H1 (cell line): ENCODE data around the gene LRIG2. TPM values are rescaled to one million over a fixed set of nuclear protein-coding genes. Genes with fewer than 3 reads are reported as not detected.
"Not testable (repeated sequence)": the region's sequence is repeated elsewhere in the genome, so short reads cannot be mapped to it uniquely, and the experiment has no call there.

Experiments used
- CTCF ChIA-PET: fragments of 300-600 bp; sonication (Branson Sonifier 250); formaldehyde crosslinking; loops from one replicate; lab custom pipeline; 2021; ENCODE audit not compliant: partially characterized antibody; lab: Charles Lee
- POLR2A ChIA-PET: fragments of 300-600 bp; sonication (Branson Sonifier 250); formaldehyde crosslinking; loops from one replicate; lab custom pipeline; 2021; ENCODE audit warnings: inconsistent platforms; ENCODE audit not compliant: partially characterized antibody; lab: Charles Lee
- DNase-seq, 2 experiments: peaks; one replicate each; pipeline versions ENCODE4 v3.0.0 to v3.0.0-alpha.2; 2010 to 2022; ENCODE audit warnings: low spot score in 2 of 2, low read depth in 1 of 2, mixed read lengths in 1 of 2
- FAIRE-seq: peaks from 2 replicates; lab custom pipeline; 2011; peaks lifted over from hg19 to GRCh38; lab: Jason Lieb, UNC
- H2AFZ ChIP-seq: 2 replicates; pipeline ENCODE4 v1.8.1; 2012; ENCODE audit warnings: low read length, inconsistent platforms
- H2AK5ac ChIP-seq: 2 replicates; pipeline ENCODE4 v1.6.1; 2013; ENCODE audit warnings: low read depth, low read length
- H2BK120ac ChIP-seq: replicated peaks from 2 replicates; pipeline ENCODE3; 2013; ENCODE audit warnings: low read depth, low read length, inconsistent platforms
- H2BK12ac ChIP-seq: 2 replicates; pipeline ENCODE4 v1.6.1; 2013; ENCODE audit warnings: low read depth, low read length
- H2BK15ac ChIP-seq: 2 replicates; pipeline ENCODE4 v1.6.1; 2013; ENCODE audit warnings: low read length
- H2BK20ac ChIP-seq: 2 replicates; pipeline ENCODE4 v1.6.1; 2013; ENCODE audit warnings: low read length
- H2BK5ac ChIP-seq: 2 replicates; pipeline ENCODE4 v1.6.1; 2013; ENCODE audit warnings: low read depth, low read length
- H3K14ac ChIP-seq: 2 replicates; pipeline ENCODE4 v1.6.1; 2013; ENCODE audit warnings: inconsistent platforms; ENCODE audit not compliant: insufficient read length
- H3K18ac ChIP-seq: 2 replicates; pipeline ENCODE4 v1.6.1; 2013; ENCODE audit warnings: low read length; ENCODE audit errors: extremely low read depth
- H3K23ac ChIP-seq: 2 replicates; pipeline ENCODE4 v1.6.1; 2013; ENCODE audit warnings: inconsistent platforms; ENCODE audit not compliant: insufficient read length
- H3K23me2 ChIP-seq: 2 replicates; pipeline ENCODE4 v1.6.1; 2013; ENCODE audit warnings: low read depth, low read length
- H3K27ac ChIP-seq: 2 replicates; pipeline ENCODE4 v1.6.1; 2011; ENCODE audit warnings: low read depth, low read length, inconsistent platforms
- H3K27me3 ChIP-seq, 4 experiments: replicated peaks in 1 of 4; 1 replicate in 1 of 4; 2 replicates in 3 of 4; pipeline versions ENCODE4 v1.6.1 to v1.8.1; 2011 to 2013; ENCODE audit warnings: low read length in 3 of 4, mild to moderate bottlenecking in 3 of 4, inconsistent platforms in 2 of 4, mixed read lengths in 2 of 4, moderate library complexity in 1 of 4; ENCODE audit not compliant: control insufficient read depth in 3 of 4, insufficient read depth in 3 of 4; ENCODE audit errors: extremely low read depth in 1 of 4
- H3K36me3 ChIP-seq, 4 experiments: 2 replicates each; pipeline versions ENCODE4 v1.6.1 to v1.8.1; 2011 to 2013; ENCODE audit warnings: mild to moderate bottlenecking in 4 of 4, low read length in 3 of 4, moderate library complexity in 2 of 4, control low read depth in 1 of 4, inconsistent platforms in 1 of 4; ENCODE audit not compliant: insufficient read depth in 4 of 4, control insufficient read depth in 2 of 4
- H3K4ac ChIP-seq: replicated peaks from 2 replicates; pipeline ENCODE3; 2013; ENCODE audit warnings: low read length, low read depth, mixed read lengths, inconsistent platforms; ENCODE audit not compliant: insufficient read length
- H3K4me1 ChIP-seq, 4 experiments: replicated peaks in 1 of 4; 1 replicate in 1 of 4; 2 replicates in 3 of 4; pipeline versions ENCODE4 v1.6.1 to v1.8.1; 2011 to 2013; ENCODE audit warnings: low read length in 3 of 4, inconsistent platforms in 2 of 4, mixed read lengths in 1 of 4; ENCODE audit not compliant: insufficient read depth in 4 of 4, control insufficient read depth in 3 of 4
- H3K4me2 ChIP-seq, 2 experiments: 2 replicates each; pipeline versions ENCODE4 v1.6.1 to v1.8.1; 2011 to 2013; ENCODE audit warnings: low read depth in 2 of 2, low read length in 2 of 2, control low read depth in 1 of 2, inconsistent platforms in 1 of 2, mild to moderate bottlenecking in 1 of 2; ENCODE audit not compliant: insufficient read depth in 1 of 2
- H3K4me3 ChIP-seq, 4 experiments: fragments of 200-600, 300-600 bp in 1 of 4; sonication (generic), shearing (Covaris generic), sonication (Bioruptor Twin) in 1 of 4; 2 replicates each; pipeline versions ENCODE4 v1.5.1 to v1.8.1; 2011 to 2016; ENCODE audit warnings: low read length in 4 of 4, low read depth in 3 of 4, control low read depth in 2 of 4, inconsistent platforms in 2 of 4, mild to moderate bottlenecking in 2 of 4, mixed read lengths in 1 of 4, moderate library complexity in 1 of 4; ENCODE audit not compliant: insufficient read depth in 2 of 4; ENCODE audit errors: extremely low read depth in 1 of 4
- H3K56ac ChIP-seq: replicated peaks from 2 replicates; pipeline ENCODE3; 2013; ENCODE audit warnings: low read depth, mild to moderate bottlenecking, mixed read lengths, low read length, inconsistent platforms; ENCODE audit not compliant: insufficient read length
- H3K79me1 ChIP-seq: 2 replicates; pipeline ENCODE4 v1.6.1; 2013; ENCODE audit warnings: low read depth, low read length, control low read depth
- H3K79me2 ChIP-seq, 2 experiments: 2 replicates each; pipeline versions ENCODE4 v1.6.1 to v1.8.1; 2012 to 2013; ENCODE audit warnings: low read length in 2 of 2, mild to moderate bottlenecking in 2 of 2, inconsistent platforms in 1 of 2; ENCODE audit not compliant: insufficient read depth in 2 of 2, control insufficient read depth in 1 of 2
- H3K9ac ChIP-seq, 4 experiments: replicated peaks in 1 of 4; 1 replicate in 1 of 4; 2 replicates in 3 of 4; pipeline versions ENCODE4 v1.6.1 to v1.8.1; 2011 to 2013; ENCODE audit warnings: low read depth in 3 of 4, low read length in 3 of 4, control low read depth in 2 of 4, mild to moderate bottlenecking in 2 of 4, moderate library complexity in 2 of 4, inconsistent platforms in 1 of 4; ENCODE audit errors: extremely low read depth in 1 of 4
- H3K9me3 ChIP-seq, 2 experiments: 2 replicates each; pipeline versions ENCODE4 v1.6.1 to v1.8.1; 2012 to 2013; ENCODE audit warnings: mild to moderate bottlenecking in 2 of 2, moderate library complexity in 2 of 2, control low read depth in 1 of 2, inconsistent platforms in 1 of 2, low read depth in 1 of 2, low read length in 1 of 2, mixed read lengths in 1 of 2; ENCODE audit not compliant: insufficient read depth in 2 of 2
- H4K20me1 ChIP-seq, 2 experiments: replicated peaks in 1 of 2; 2 replicates each; pipeline versions ENCODE3 to v1.8.1; 2011 to 2013; ENCODE audit warnings: inconsistent platforms in 2 of 2, low read length in 2 of 2, mild to moderate bottlenecking in 1 of 2; ENCODE audit not compliant: insufficient read depth in 2 of 2, control insufficient read depth in 1 of 2
- H4K5ac ChIP-seq: 2 replicates; pipeline ENCODE4 v1.6.1; 2013; ENCODE audit warnings: low read length, low read depth, mixed read lengths, inconsistent platforms; ENCODE audit not compliant: insufficient read length
- H4K8ac ChIP-seq: 2 replicates; pipeline ENCODE4 v1.8.0; 2013; ENCODE audit warnings: mild to moderate bottlenecking, moderate library complexity, low read length, inconsistent platforms; ENCODE audit not compliant: insufficient read depth; ENCODE audit errors: extremely low read depth
- H4K91ac ChIP-seq: replicated peaks from 2 replicates; pipeline ENCODE3; 2013; ENCODE audit warnings: low read length, mixed read lengths, inconsistent platforms; ENCODE audit not compliant: insufficient read length
- FOSL1 ChIP-seq: IDR thresholded peaks from 2 replicates; pipeline ENCODE4 v1.6.1; 2011; ENCODE audit warnings: mild to moderate bottlenecking, low read depth, low read length, moderate library complexity; ENCODE audit not compliant: insufficient read depth
- JUND ChIP-seq: IDR thresholded peaks from 2 replicates; pipeline ENCODE4 v1.6.1; 2011; ENCODE audit warnings: mild to moderate bottlenecking, improper control_type of control experiment, low read length
- WGBS, 2 experiments: shearing (Covaris generic) in 1 of 2; methylation state at CpG; one replicate each; pipeline versions ENCODE4 v1.1.6 to v1.1.7; 2013 to 2015; ENCODE audit warnings: low lambda C conversion rate in 2 of 2, mixed read lengths in 2 of 2, inconsistent platforms in 1 of 2, low coverage in 1 of 2, missing lambda C conversion rate in 1 of 2; ENCODE audit not compliant: insufficient replicate concordance in 2 of 2, insufficient coverage in 1 of 2, insufficient read length in 1 of 2; ENCODE audit errors: extremely low coverage in 1 of 2, missing lambda C conversion rate in 1 of 2; 5-methylcytosine and 5-hydroxymethylcytosine counted together
- polyA plus RNA-seq, 7 experiments: library from polyadenylated mRNA; depleted of rRNA in 3 of 7; stranded (reverse) in 5 of 7; unstranded in 2 of 7; fragments of >200 nt in 5 of 7; fragments of 200-250 nt in 2 of 7; gene quantifications; 1 replicate in 5 of 7; 2 replicates in 1 of 7; 4 replicates in 1 of 7; pipeline versions ENCODE4 v1.2.1 to v1.2.3, GENCODE V29; 2011 to 2013; ENCODE audit warnings: missing spikeins in 2 of 7, mixed read lengths in 2 of 7
- total RNA-seq: library from RNA; stranded (reverse); fragmentation: NEBNext Ultra II Directional; extraction: Animal tissue kit (Norgen Biotek cat#: 25700); gene quantifications from 2 replicates; pipeline ENCODE4 v1.2.1, GENCODE V29; 2021

Gene LRIG2
- total and polyA plus RNA-seq, 2 of the 8 experiments (the other 6 are each of a cell fraction or from before 2014, with no cell fraction given): 16.2 to 20.9 TPM

- TF ChIP-seq FOSL1 (no peak), JUND (no peak)
These were observed at the start of gene LRIG2 (continued) for GRCh38 chr1:113072757-113073478.

GRCh38 chr1:113023316-113023715 is 49.7 kb upstream of the LRIG2 start:
- H4K20me1 ChIP-seq, H2BK120ac ChIP-seq, H2BK15ac ChIP-seq, H4K5ac ChIP-seq, H3K27me3 ChIP-seq, H3K23ac ChIP-seq, H2BK12ac ChIP-seq, H3K56ac ChIP-seq, H4K8ac ChIP-seq, H3K27ac ChIP-seq, H3K18ac ChIP-seq, H2AK5ac ChIP-seq, H3K14ac ChIP-seq, H2BK5ac ChIP-seq, H2BK20ac ChIP-seq, H4K91ac ChIP-seq, H3K9me3 ChIP-seq, H3K4ac ChIP-seq, DNase-seq, H3K9ac ChIP-seq, FAIRE-seq, H3K4me2 ChIP-seq, H3K36me3 ChIP-seq, H3K4me3 ChIP-seq, H2AFZ ChIP-seq, H3K23me2 ChIP-seq, H3K79me2 ChIP-seq, H3K79me1 ChIP-seq: not testable (repeated sequence)
- WGBS, 2 experiments: 94% methylated on average over 4 of the region's 4 CpGs; no CpG with 5 or more reads in 1 of the 2 experiments
- ChIA-PET CTCF (interaction anchor here (0.8 to 2.8 kb wide), 2 partner anchors 50 to 218 kb away, joined by 3 to 9 read pairs; partner anchors contain the start of gene LRIG2), POLR2A (interaction anchor here (0.6 to 11.5 kb wide), 3 partner anchors 19 to 120 kb away, joined by 3 to 106 read pairs (median 3); no protein-coding TSS in a partner anchor)
- H3K4me1 ChIP-seq: peaks cover 2 to 25% (median 10%) of the 10 kb centered on the region in 4 experiments; a peak in 5 of 7 replicates
